Superior temporal gyrus (tissue), 1 donor: ENCODE data around the gene CCDC93.

Experiments
- DNase-seq: peaks from one replicate; pipeline ENCODE4 v3.0.0-alpha.2; 2016; ENCODE audit errors: extremely low spot score

The CCDC93 gene

GRCh38 chr2:117918608-117919007 lies 95.3 kb downstream of the CCDC93 start:
- no peak for DNase-seq

GRCh38 chr2:117917223-117917917 lies 96.5 kb downstream of the CCDC93 start:
- DNase-seq: no peak

- no peak for DNase-seq
Measured at GRCh38 chr2:117902933-117903332, 110.9 kb downstream of the CCDC93 start.

GRCh38 chr2:117888897-117889296 lies 125.0 kb downstream of the CCDC93 start:
- no peak for DNase-seq

- DNase-seq: no peak
Measured at GRCh38 chr2:117885308-117885707, 128.6 kb downstream of the CCDC93 start.

GRCh38 chr2:117879003-117879402 lies 134.9 kb downstream of the CCDC93 start:
- DNase-seq: no peak

- no peak for DNase-seq
Measured at GRCh38 chr2:117875786-117876185, 138.1 kb downstream of the CCDC93 start.
